ENCODE results near the gene NR3C2. TPM values are rescaled to one million over a fixed set of nuclear protein-coding genes. Genes with fewer than 3 reads are reported as not detected.

NR3C2 gene
- total RNA-seq, 1 experiment from 2014 or later, result 0.26 TPM

- H3K4me3 ChIP-seq (ENCODE audit: low read depth in 2 of 2, low read length in 2 of 2), result no peak overlapping the region
- no peaks in the 10 kb centered on the region for H3K27me3 ChIP-seq (ENCODE audit: control insufficient read depth, insufficient read depth, low read length)
- in situ Hi-C loops (cut with HindIII; ENCODE audit: low pct_unique_long_range_greater_than_20kb, low sequenced_read_pairs), result no loop called here
- POLR2A ChIA-PET, result no interaction called here
- ATAC-seq, result no peak
- DNase-seq (ENCODE audit: low read depth, low spot score), result no peak
- CTCF ChIA-PET, result no interaction called here
- intact Hi-C loops (cut with micrococcal nuclease; ENCODE audit: unreplicated experiment), result no loop called here
- no peak overlapping the region for H3K27ac ChIP-seq (ENCODE audit: low read length)
- H3K4me1 ChIP-seq (ENCODE audit: control insufficient read depth, insufficient read depth, low read length), result no peaks in the 10 kb centered on the region
- BruUV-seq (replicated peaks), result no TSS peak
- TF ChIP-seq TCF7L2 (IDR thresholded peaks at IDR 0.05; ENCODE audit: low read depth, low read length) (no peak), POLR2AphosphoS5 (IDR thresholded peaks at IDR 0.05; ENCODE audit: low read depth, low read length) (no peak), SIN3A (IDR thresholded peaks at IDR 0.05; ENCODE audit: borderline replicate concordance, insufficient read depth, low read depth, low read length) (no peak), CTCF (IDR thresholded peaks at IDR 0.05) (no peak), REST (IDR thresholded peaks at IDR 0.05; ENCODE audit: insufficient read depth in 1 of 2, low read depth in 2 of 2, low read length in 1 of 2) (no peak)
- no peaks in the 10 kb centered on the region for H3K36me3 ChIP-seq (ENCODE audit: control insufficient read depth, insufficient read depth, low read length)
- H3K9me3 ChIP-seq (ENCODE audit: control insufficient read depth, insufficient read depth, low read depth, low read length), result no peaks in the 10 kb centered on the region
Observed at GRCh38 chr4:148289740-148290139, 152.5 kb downstream of the NR3C2 start.

GRCh38 chr4:148288448-148288847, 153.8 kb downstream of the NR3C2 start:
- Histone ChIP-seq H3K27ac (ENCODE audit: low read length) (no peak overlapping the region), H3K36me3 (ENCODE audit: control insufficient read depth, insufficient read depth, low read length) (no peaks in the 10 kb centered on the region), H3K27me3 (ENCODE audit: control insufficient read depth, insufficient read depth, low read length) (no peaks in the 10 kb centered on the region), H3K4me3 (ENCODE audit: low read depth in 2 of 2, low read length in 2 of 2) (no peak overlapping the region), H3K9me3 (ENCODE audit: control insufficient read depth, insufficient read depth, low read depth, low read length) (no peaks in the 10 kb centered on the region), H3K4me1 (ENCODE audit: control insufficient read depth, insufficient read depth, low read length) (no peaks in the 10 kb centered on the region)
- ATAC-seq (no peak), DNase-seq (ENCODE audit: low read depth, low spot score) (no peak)
- no TSS peak for BruUV-seq (replicated peaks)
- intact Hi-C loops (cut with micrococcal nuclease; ENCODE audit: unreplicated experiment) (no loop called here), in situ Hi-C loops (cut with HindIII; ENCODE audit: low pct_unique_long_range_greater_than_20kb, low sequenced_read_pairs) (no loop called here)
- ChIA-PET POLR2A (no interaction called here), CTCF (no interaction called here)
- TF ChIP-seq POLR2AphosphoS5 (IDR thresholded peaks at IDR 0.05; ENCODE audit: low read depth, low read length) (no peak), TCF7L2 (IDR thresholded peaks at IDR 0.05; ENCODE audit: low read depth, low read length) (no peak), SIN3A (IDR thresholded peaks at IDR 0.05; ENCODE audit: borderline replicate concordance, insufficient read depth, low read depth, low read length) (no peak), REST (IDR thresholded peaks at IDR 0.05; ENCODE audit: insufficient read depth in 1 of 2, low read depth in 2 of 2, low read length in 1 of 2) (no peak)

All from Panc1 (cell line).